Activated gamma-delta T cell (primary cell): ENCODE measurements around the gene TRIM39.
A peak's percentile ranks its signal among the peaks of the same experiment; 100 is the strongest.

Experiments
- DNase-seq: peaks from one replicate; lab custom pipeline; 2025; lab: John Stamatoyannopoulos, UW

Gene TRIM39

GRCh38 chr6:30327232-30327746, 562 bp downstream of the TRIM39 start:
- no peak for DNase-seq

DNA sequence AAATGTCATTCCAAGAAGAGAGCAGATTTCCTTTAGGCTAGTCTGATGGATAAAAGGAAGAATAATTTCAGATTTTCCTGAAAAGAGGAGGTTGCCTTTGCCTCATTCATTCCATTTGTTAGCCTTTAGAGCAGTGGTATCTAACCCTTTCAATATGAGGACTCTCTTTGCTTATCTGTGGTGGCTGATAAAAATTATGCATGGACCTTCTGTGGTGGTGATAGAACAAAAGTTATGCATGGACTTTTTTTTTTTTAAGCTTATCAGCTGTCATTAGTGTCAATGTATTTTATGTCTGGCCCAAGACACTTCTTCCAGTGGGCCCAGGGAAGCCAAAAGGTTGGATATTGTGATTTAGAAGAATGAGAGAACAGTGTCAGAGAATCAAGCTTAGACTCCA, 1.7 kb downstream of the TRIM39 start:
- no peak for DNase-seq

DNA sequence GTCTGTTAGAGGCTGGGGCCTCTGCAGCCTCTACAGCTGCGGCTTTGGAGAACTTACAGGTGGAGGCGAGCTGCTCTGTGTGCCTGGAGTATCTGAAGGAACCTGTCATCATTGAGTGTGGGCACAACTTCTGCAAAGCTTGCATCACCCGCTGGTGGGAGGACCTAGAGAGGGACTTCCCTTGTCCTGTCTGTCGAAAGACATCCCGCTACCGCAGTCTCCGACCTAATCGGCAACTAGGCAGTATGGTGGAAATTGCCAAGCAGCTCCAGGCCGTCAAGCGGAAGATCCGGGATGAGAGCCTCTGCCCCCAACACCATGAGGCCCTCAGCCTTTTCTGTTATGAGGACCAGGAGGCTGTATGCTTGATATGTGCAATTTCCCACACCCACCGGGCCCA, 2.6 kb downstream of the TRIM39 start:
- DNase-seq = no peak

DNA sequence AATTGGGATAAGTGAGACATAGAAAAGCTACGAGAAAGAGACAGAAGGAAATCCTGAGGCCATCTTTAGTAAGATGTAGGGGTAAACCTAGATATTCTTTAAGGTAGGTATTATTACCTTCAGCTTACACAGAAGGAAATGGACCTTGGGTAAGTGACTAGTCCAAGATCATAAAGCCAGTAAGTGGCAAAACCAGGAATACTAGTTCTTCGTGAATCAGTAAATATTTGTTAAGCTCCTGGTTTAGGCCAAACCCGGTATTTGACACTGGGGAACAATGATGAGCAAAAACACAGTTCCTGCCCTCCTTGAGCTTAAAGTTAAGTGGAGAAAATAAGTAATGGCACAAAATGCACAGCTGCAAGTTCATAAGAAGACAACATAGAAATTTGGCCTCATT, 5.3 kb downstream of the TRIM39 start:
- DNase-seq = no peak

DNA sequence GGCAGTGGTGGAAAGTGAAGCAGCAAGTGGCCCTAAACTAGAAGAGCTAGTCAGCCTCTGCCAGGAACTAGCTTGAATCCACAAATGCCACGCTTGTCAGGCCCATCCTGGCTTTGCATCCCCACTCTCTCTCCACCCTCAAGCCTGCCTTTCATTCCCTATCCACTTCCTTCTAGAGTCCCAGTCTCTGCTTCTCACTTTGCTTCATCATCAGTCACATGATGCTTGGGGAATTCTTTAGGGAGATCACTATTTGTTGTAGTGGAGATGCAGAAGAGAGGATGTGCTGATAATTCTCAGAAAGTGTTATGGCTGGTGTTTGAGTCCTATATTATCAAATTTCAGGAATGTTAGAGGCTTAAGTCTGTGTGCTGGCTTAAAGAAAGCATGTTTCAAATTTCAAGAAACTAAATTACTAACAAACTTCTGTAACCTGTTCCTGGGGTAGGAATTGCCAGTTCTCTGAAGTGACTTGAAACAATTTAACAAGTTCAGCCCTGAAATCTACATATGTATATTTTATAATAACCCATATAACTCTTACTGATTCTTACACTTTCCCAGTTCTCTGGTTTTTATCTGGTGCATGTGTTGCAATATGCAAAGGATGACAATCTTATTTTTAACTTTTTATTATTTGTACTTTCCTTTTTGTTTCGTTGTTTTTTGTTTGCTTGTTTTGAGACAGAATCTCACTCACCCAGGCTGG, 7.5 kb downstream of the TRIM39 start:
- no peak for DNase-seq

GRCh38 chr6:30340589-30341054, 13.9 kb downstream of the TRIM39 start:
- DNase-seq = no peak

DNA sequence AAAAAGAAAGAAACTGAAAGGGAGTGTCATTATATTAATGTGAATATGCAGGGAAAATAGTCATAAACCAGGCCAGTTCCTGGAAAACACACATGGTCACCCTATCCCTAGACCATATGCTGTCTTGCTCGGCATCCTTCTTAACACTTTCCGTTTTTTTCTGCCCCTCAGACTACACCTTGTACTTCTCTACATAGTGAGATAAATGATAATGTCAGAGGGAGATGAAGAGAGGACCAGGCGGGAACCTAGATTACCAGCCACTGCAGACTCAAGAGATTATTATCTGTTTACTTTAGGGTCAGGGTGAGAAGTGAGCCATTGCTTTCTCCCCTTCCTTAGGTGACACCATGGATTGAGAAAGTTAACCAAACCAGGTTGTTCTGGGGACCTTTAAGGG, 14.5 kb downstream of the TRIM39 start:
- DNase-seq = no peak

DNA sequence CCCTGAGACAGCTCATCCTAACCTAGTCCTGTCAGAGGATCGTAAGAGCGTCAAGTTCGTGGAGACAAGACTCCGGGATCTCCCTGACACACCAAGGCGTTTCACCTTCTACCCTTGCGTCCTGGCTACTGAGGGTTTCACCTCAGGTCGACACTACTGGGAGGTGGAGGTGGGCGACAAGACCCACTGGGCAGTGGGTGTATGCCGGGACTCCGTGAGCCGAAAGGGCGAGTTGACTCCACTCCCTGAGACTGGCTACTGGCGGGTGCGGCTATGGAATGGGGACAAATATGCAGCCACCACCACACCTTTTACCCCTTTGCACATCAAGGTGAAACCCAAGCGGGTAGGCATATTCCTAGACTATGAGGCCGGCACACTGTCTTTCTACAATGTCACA, 15.0 kb downstream of the TRIM39 start:
- no peak for DNase-seq

DNA sequence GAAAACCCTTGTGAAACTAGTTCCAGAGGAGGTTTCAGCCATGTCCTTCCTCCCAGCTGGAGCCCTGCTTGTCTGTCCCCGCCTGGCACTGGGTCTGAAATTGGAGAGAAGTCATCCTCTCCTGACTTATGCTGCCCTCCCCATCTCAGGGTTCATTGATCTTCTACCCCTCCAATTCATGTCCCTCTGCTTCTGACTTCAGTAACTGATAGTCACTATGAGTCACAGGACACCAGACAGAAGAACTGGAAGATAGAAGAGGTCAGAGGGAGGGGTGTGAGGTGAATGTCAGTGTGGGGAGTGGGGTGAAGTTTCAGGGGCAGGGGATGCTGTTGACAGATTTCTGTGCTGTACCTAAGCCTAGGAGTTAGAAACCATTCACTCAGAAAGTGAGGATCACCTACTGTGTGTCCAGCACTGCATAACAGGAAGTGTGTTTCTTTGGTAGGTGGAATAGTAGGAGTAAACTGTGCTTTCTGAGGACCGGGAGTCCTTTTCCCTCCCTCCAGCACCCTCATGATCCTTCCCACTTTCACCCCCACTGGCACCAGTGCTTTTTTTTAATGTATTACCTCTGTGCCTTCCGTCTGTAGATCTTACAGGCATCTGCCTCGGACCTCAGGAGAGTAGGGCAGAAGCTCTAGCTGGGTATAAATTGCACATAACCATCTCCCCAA, 17.6 kb downstream of the TRIM39 start:
- no peak for DNase-seq

DNA sequence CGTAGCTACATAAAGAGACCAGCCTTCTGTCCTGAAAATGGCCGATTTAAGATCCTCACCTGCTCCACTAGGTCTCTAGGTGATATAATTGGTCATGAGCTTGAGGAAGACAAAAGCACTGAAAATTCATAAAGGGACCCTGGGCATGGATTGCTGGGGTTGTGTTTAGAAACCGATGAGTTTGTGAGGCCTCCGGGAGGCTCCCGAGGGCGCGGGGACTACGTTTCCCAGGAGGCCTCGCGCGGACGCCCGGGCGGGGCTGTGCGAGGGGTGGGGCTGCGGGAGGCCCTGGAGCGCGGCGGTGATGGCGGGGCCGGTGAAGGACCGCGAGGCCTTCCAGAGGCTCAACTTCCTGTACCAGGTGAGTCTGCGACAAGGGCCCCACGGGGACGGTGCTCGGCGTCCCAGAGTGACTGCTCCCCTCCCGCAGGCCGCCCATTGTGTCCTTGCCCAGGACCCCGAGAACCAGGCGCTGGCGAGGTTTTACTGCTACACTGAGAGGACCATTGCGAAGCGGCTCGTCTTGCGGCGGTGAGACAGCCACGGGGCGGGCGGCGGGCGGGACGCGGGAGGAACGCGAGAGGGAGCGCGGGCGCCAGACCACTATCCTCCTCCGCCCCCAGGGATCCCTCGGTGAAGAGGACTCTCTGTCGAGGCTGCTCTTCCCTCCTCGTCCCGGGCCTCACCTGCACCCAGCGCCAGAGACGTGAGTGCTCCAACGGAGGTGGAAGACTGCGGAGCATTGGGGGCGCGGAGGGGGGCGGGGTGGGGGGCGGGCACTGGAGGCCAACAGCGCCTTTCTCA, 18.3 kb downstream of the TRIM39 start, which contains the start of gene RPP21:
Gene RPP21 (plus strand): TSS at position 289 of the 804 bp plus-strand sequence. CDS start 16 bp downstream, at position 305.
- DNase-seq = peak; percentile 75

GRCh38 chr6:30345852-30346251, 19.1 kb downstream of the TRIM39 start:
- DNase-seq = no peak

- no peak for DNase-seq
Observed at GRCh38 chr6:30348957-30349356, 22.2 kb downstream of the TRIM39 start.

GRCh38 chr6:30349421-30350177, 22.9 kb downstream of the TRIM39 start:
- DNase-seq = no peak

- DNase-seq = no peak
Observed at GRCh38 chr6:30350524-30350923, 23.8 kb downstream of the TRIM39 start.

- no peak for DNase-seq
Observed at GRCh38 chr6:30352550-30352949, 25.8 kb downstream of the TRIM39 start.

- DNase-seq = no peak
Observed at GRCh38 chr6:30355281-30355680, 28.6 kb downstream of the TRIM39 start.

GRCh38 chr6:30356536-30356935, 29.8 kb downstream of the TRIM39 start:
- DNase-seq = no peak

DNA sequence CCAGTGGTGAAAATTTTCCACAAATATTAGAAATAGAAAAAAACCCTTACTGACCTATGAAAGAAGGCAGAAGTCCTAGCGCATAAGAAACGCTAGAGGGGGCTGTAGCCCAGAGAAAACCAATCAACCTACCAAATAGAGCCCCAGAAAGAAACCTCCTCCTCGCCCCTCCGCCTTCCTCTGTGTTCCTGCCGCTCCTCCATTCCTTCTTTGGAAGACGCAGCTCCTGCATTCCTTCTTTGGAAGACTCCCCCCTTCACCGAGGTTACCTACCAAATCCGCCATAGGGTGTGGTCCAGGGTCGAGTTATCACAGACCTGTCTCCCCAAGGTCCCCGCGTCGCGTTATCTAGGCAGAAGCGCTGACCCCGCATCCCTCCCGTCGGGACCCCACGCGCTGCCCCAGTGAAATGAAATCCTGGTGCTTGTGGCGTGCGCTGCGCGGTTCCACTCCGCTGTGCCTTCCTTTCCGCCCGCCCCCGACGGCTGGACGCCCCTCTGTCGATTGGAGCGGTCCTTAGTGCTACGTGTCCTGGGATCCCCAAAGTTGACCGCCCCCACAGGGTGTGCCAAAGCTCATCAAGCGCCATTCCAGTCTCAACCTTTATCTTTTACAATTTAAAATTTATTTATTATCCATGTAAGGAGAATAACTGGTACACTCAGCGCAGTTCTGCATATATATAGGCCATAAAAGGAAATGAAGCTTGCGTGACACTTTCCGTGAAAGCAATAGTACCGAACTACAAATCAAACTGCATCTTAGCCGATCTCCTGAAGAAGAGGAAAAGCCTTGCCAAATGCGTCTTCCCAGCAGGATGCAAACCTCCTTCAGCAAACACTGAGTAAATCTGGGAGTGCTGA, 31.2 kb downstream of the TRIM39 start:
- no peak for DNase-seq

- DNase-seq = no peak
Observed at GRCh38 chr6:30359276-30359675, 32.5 kb downstream of the TRIM39 start.

GRCh38 chr6:30360139-30360538, 33.4 kb downstream of the TRIM39 start:
- DNase-seq = no peak

GRCh38 chr6:30361661-30362060, 34.9 kb downstream of the TRIM39 start:
- no peak for DNase-seq
